K562 (cell line): ENCODE data around the gene MYL12B. TPM values are rescaled to one million over a fixed set of nuclear protein-coding genes. Genes with fewer than 3 reads are reported as not detected.

Experiments used
- ATAC-seq: fragments of 200-7000 bp; cut with Tn5 transposase; 3 replicates; pipeline ENCODE4 v1.9.1; 2020; ENCODE audit warnings: moderate library complexity
- BruUV-seq: library from RNA; stranded (reverse); fragments of 400-500 nt; replicated peaks from 2 replicates; lab custom pipeline; 2021; lab: Mats Ljungman, UMichigan
- CTCF ChIA-PET: fragments of 300-600 bp; formaldehyde crosslinking; extraction: SDS; loops from one replicate; lab custom pipeline; 2021; ENCODE audit warnings: low intra/inter-chr PET ratio; lab: Yijun Ruan, JAX
- POLR2A ChIA-PET: fragments of 300-600, 350-650 bp; sonication (Branson Sonifier 250); formaldehyde crosslinking; extraction: SDS; loops from one replicate; lab custom pipeline; 2021; ENCODE audit warnings: antibody characterized with exemption, inconsistent platforms; lab: Yijun Ruan, JAX
- DNase-seq, 4 experiments: peaks; one replicate each; pipeline versions ENCODE4 v3.0.0 to v3.0.0-alpha.2; 2011 to 2018; ENCODE audit warnings: low spot score in 3 of 4, mixed read lengths in 3 of 4; ENCODE audit errors: extremely low read depth in 1 of 4
- FAIRE-seq: peaks from 2 replicates; lab custom pipeline; 2011; peaks lifted over from hg19 to GRCh38; lab: Jason Lieb, UNC
- H2AFZ ChIP-seq: 2 replicates; pipeline ENCODE4 v1.6.0; 2011; ENCODE audit warnings: low read depth, low read length, control low read depth, inconsistent platforms
- H3K27ac ChIP-seq: fragments of 200-600 bp; 3 replicates; pipeline ENCODE4 v1.8.0; 2011; ENCODE audit warnings: low read depth, mild to moderate bottlenecking, control low read depth, inconsistent platforms, low read length, moderate library complexity, mixed read lengths; ENCODE audit errors: extremely low read depth
- H3K27me3 ChIP-seq, 2 experiments: fragments of 300-600 bp in 1 of 2; 2 replicates in 1 of 2; 3 replicates in 1 of 2; pipeline versions ENCODE4 v1.6.0 to v1.8.0; 2011; ENCODE audit warnings: inconsistent platforms in 2 of 2, low read length in 2 of 2, mild to moderate bottlenecking in 1 of 2, mixed read lengths in 1 of 2, moderate library complexity in 1 of 2; ENCODE audit not compliant: control insufficient read depth in 2 of 2, insufficient read depth in 2 of 2
- H3K36me3 ChIP-seq: fragments of 300-600 bp; 3 replicates; pipeline ENCODE4 v1.8.0; 2011; ENCODE audit warnings: mild to moderate bottlenecking, low read length, inconsistent platforms; ENCODE audit not compliant: control insufficient read depth, insufficient read depth
- H3K4me1 ChIP-seq, 2 experiments: fragments of 200-600 bp in 1 of 2; replicated peaks in 1 of 2; 2 replicates in 1 of 2; 3 replicates in 1 of 2; pipeline versions ENCODE4 v1.5.1 to v1.8.0; 2011; ENCODE audit warnings: inconsistent platforms in 2 of 2, low read length in 2 of 2, mild to moderate bottlenecking in 1 of 2, mixed read lengths in 1 of 2, moderate library complexity in 1 of 2; ENCODE audit not compliant: control insufficient read depth in 2 of 2, insufficient read depth in 2 of 2
- H3K4me2 ChIP-seq: 2 replicates; pipeline ENCODE4 v1.6.1; 2011; ENCODE audit warnings: low read length, control low read depth, inconsistent platforms, mixed read lengths; ENCODE audit not compliant: insufficient read depth
- H3K4me3 ChIP-seq: fragments of 200-600 bp; sonication (generic), shearing (Covaris generic); 2 replicates; pipeline ENCODE4 v1.5.1; 2016; ENCODE audit warnings: control low read depth, inconsistent platforms
- H3K79me2 ChIP-seq: fragments of 200-600 bp; 3 replicates; pipeline ENCODE4 v1.8.0; 2011; ENCODE audit warnings: low read length, inconsistent platforms; ENCODE audit not compliant: control insufficient read depth, insufficient read depth
- H3K9ac ChIP-seq, 2 experiments: 2 replicates each; pipeline versions ENCODE4 v1.6.0 to v1.6.1; 2011; ENCODE audit warnings: low read depth in 2 of 2, low read length in 2 of 2, control low read depth in 1 of 2, inconsistent platforms in 1 of 2, mild to moderate bottlenecking in 1 of 2, mixed read lengths in 1 of 2; ENCODE audit not compliant: insufficient read depth in 1 of 2
- H3K9me1 ChIP-seq: one replicate; pipeline ENCODE4 v1.6.0; 2011; ENCODE audit warnings: inconsistent platforms, mild to moderate bottlenecking, low read length, moderate library complexity; ENCODE audit not compliant: control insufficient read depth, insufficient read depth
- H3K9me3 ChIP-seq: replicated peaks from 2 replicates; pipeline ENCODE4 v1.5.1; 2011; ENCODE audit warnings: low read depth, low read length, inconsistent platforms; ENCODE audit not compliant: control insufficient read depth, insufficient read depth
- H4K20me1 ChIP-seq: replicated peaks from 2 replicates; pipeline ENCODE4 v1.6.1; 2011; ENCODE audit warnings: low read length, inconsistent platforms, mixed read lengths; ENCODE audit not compliant: control insufficient read depth, insufficient read depth
- GTF2B ChIP-seq: IDR thresholded peaks from 2 replicates; pipeline ENCODE4 v1.6.1; 2011; ENCODE audit not compliant: insufficient read length; ENCODE audit errors: extremely low read depth
- IFI16 ChIP-seq: fragments of 250-450 bp; sonication (Bioruptor Pico); IDR thresholded peaks from 2 replicates; pipeline ENCODE4 v2.1.2; 2022; ENCODE audit warnings: mild to moderate bottlenecking, inconsistent platforms
- SMAD3 ChIP-seq: fragments of 450-650 bp; formaldehyde crosslinking; conservative IDR thresholded peaks from 2 replicates; pipeline ENCODE4 v1.4.0; 2020; ENCODE audit warnings: mild to moderate bottlenecking
- SPI1 ChIP-seq: IDR thresholded peaks from 2 replicates; pipeline ENCODE4 v1.6.1; 2011; ENCODE audit warnings: low read depth, low read length, control low read depth, borderline replicate concordance
- TGIF2 ChIP-seq: sonication (generic); formaldehyde crosslinking; IDR thresholded peaks from 2 replicates; pipeline ENCODE4 v1.8.1; 2022; ENCODE audit warnings: mild to moderate bottlenecking, missing genetic modification reagents, moderate library complexity
- ZNF384 ChIP-seq: IDR thresholded peaks from 2 replicates; pipeline ENCODE4 v1.6.1; 2012; ENCODE audit warnings: low read depth, low read length, improper control_type of control experiment
- ZNF512 ChIP-seq: IDR thresholded peaks from 2 replicates; pipeline ENCODE4 v1.6.1; 2016; ENCODE audit warnings: missing genetic modification characterization, missing compliant biosample characterization
- WGBS: fragments of 100-300 bp; shearing (Covaris generic); methylation state at CpG from one replicate; pipeline ENCODE4 v1.1.6; 2016; ENCODE audit warnings: low coverage, mixed read lengths; ENCODE audit not compliant: insufficient coverage; ENCODE audit errors: missing lambda C conversion rate; 5-methylcytosine and 5-hydroxymethylcytosine counted together
- in situ Hi-C: fragments of 300-500 bp; cut with MboI; formaldehyde crosslinking; loops from 4 replicates; pipeline ENCODE4 v1.15.0; 2018; ENCODE audit warnings: inconsistent platforms, mixed read lengths
- intact Hi-C: fragments of 100-400 bp; cut with micrococcal nuclease; formaldehyde crosslinking; loops from 2 replicates; pipeline ENCODE4 v1.14.2; 2022
- polyA plus RNA-seq, 8 experiments: library from polyadenylated mRNA; depleted of rRNA in 4 of 8; stranded (reverse) in 5 of 8; unstranded in 3 of 8; fragments of >200 nt; fragmentation: Nextera tagmentation in 2 of 8; fragmentation: Illumina TruSeq in 1 of 8; extraction: Ambion mirVana in 2 of 8; extraction: Trizol in 1 of 8; gene quantifications; 2 replicates each; pipeline versions ENCODE4 v1.2.1 to v1.2.3, GENCODE V29; 2011 to 2014; ENCODE audit warnings: inconsistent platforms in 1 of 8, missing spikeins in 1 of 8
- total RNA-seq, 7 experiments: library from RNA; depleted of rRNA in 6 of 7; stranded (reverse); fragments of >200 nt in 6 of 7; fragmentation: Illumina TruSeq in 2 of 7; extraction: Trizol in 2 of 7; gene quantifications; 2 replicates each; pipeline versions ENCODE4 v1.2.1 to v1.2.3, GENCODE V29; 2011 to 2021; ENCODE audit warnings: low replicate concordance in 1 of 7
- TF ChIP-seq, protein P1 (sequence below): fragments of 250-450 bp; sonication (Bioruptor Pico); IDR thresholded peaks from 2 replicates; pipeline ENCODE4 v1.4.0; 2020
- TF ChIP-seq, protein P2 (sequence below): fragments of 250-450 bp; sonication (Bioruptor Pico); IDR thresholded peaks from 2 replicates; pipeline ENCODE4 v1.5.1; 2021; ENCODE audit warnings: mild to moderate bottlenecking
- TF ChIP-seq, protein P3 (sequence below): fragments of 450-650 bp; IDR thresholded peaks from 2 replicates; pipeline ENCODE4 v1.7.1; 2018; ENCODE audit warnings: mild to moderate bottlenecking, low read depth; ENCODE audit not compliant: partially characterized antibody
- TF ChIP-seq, protein P4 (sequence below): sonication (generic); formaldehyde crosslinking; IDR thresholded peaks from 2 replicates; pipeline ENCODE4 v1.8.1; 2023; ENCODE audit warnings: mild to moderate bottlenecking, missing genetic modification reagents

MYL12B gene
- total and polyA plus RNA-seq, 9 of the 15 experiments (the other 6 are each of a cell fraction or from before 2014, with no cell fraction given), result 220 to 995 (median 463) TPM

DNA sequence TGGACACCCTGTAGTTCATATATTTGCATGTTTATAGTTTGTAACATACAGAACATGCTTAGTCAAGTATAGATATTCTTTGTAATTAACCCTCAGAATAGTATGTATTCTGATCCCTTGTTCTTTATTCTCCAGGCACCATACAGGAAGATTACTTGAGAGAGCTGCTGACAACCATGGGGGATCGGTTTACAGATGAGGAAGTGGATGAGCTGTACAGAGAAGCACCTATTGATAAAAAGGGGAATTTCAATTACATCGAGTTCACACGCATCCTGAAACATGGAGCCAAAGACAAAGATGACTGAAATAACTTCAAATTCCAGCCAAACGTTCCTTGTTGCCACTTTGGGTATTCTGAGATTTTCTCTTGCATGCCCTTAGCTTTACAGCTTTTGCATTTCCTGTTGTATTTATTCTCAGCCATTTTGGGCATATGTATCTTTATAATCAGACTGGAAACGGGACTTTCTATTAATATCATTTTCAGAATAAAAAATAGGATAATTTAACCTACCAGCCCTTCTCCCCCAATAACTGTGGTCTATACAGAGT lies 6.2 kb upstream of the MYL12B start:
- no peaks in the 10 kb centered on the region; the same call in 1 of the 2 replicates for H4K20me1 ChIP-seq
- H3K4me2 ChIP-seq, result no peak overlapping the region
- H3K27me3 ChIP-seq, result no peaks in the 10 kb centered on the region
- peaks cover 6 to 13% of the 10 kb centered on the region in 2 experiments; a peak in 3 of 5 replicates for H3K4me1 ChIP-seq
- H3K36me3 ChIP-seq, result peaks cover 74% of the 10 kb centered on the region
- in situ Hi-C loops, result no loop called here
- H3K9ac ChIP-seq, result no peak overlapping the region
- ChIA-PET POLR2A (interaction anchor here (1.0 to 4.1 kb wide), 3 partner anchors 8 to 19 kb away, joined by 4 to 33 read pairs (median 5); partner anchors contain the start of gene MYL12A), CTCF (no interaction called here)
- no peak overlapping the region for H3K27ac ChIP-seq
- H3K9me1 ChIP-seq, result no peaks in the 10 kb centered on the region
- BruUV-seq, result no TSS peak
- no peak for ATAC-seq
- no peak for DNase-seq
- H3K4me3 ChIP-seq, result no peak overlapping the region
- 87% methylated on average over 5 of the region's 5 CpGs for WGBS
- intact Hi-C loops, result no loop called here
- no peaks in the 10 kb centered on the region for H3K9me3 ChIP-seq
- peaks cover 40% of the 10 kb centered on the region for H3K79me2 ChIP-seq
- no peak overlapping the region for H2AFZ ChIP-seq
- no peak for FAIRE-seq
- TF ChIP-seq SMAD3 (CRISPR knock-in tag) (no peak), ZNF512 (tag) (no peak), ZNF384 (no peak), GTF2B (no peak), TGIF2 (CRISPR knock-in tag) (no peak), SPI1 (peak; percentile 34; the same call in 1 of the 2 replicates), IFI16 (CRISPR knock-in tag) (no peak)
- TF ChIP-seq, protein P1, sequence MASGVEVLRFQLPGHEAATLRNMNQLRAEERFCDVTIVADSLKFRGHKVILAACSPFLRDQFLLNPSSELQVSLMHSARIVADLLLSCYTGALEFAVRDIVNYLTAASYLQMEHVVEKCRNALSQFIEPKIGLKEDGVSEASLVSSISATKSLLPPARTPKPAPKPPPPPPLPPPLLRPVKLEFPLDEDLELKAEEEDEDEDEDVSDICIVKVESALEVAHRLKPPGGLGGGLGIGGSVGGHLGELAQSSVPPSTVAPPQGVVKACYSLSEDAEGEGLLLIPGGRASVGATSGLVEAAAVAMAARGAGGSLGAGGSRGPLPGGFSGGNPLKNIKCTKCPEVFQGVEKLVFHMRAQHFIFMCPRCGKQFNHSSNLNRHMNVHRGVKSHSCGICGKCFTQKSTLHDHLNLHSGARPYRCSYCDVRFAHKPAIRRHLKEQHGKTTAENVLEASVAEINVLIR (CRISPR knock-in tag), result no peak
- TF ChIP-seq, protein P2, sequence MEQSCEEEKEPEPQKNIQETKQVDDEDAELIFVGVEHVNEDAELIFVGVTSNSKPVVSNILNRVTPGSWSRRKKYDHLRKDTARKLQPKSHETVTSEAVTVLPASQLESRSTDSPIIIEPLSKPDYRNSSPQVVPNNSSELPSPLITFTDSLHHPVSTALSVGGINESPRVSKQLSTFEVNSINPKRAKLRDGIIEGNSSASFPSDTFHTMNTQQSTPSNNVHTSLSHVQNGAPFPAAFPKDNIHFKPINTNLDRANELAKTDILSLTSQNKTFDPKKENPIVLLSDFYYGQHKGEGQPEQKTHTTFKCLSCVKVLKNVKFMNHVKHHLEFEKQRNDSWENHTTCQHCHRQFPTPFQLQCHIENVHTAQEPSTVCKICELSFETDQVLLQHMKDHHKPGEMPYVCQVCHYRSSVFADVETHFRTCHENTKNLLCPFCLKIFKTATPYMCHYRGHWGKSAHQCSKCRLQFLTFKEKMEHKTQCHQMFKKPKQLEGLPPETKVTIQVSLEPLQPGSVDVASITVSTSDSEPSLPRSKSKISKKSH (CRISPR knock-in tag), result no peak
- TF ChIP-seq, protein P3, sequence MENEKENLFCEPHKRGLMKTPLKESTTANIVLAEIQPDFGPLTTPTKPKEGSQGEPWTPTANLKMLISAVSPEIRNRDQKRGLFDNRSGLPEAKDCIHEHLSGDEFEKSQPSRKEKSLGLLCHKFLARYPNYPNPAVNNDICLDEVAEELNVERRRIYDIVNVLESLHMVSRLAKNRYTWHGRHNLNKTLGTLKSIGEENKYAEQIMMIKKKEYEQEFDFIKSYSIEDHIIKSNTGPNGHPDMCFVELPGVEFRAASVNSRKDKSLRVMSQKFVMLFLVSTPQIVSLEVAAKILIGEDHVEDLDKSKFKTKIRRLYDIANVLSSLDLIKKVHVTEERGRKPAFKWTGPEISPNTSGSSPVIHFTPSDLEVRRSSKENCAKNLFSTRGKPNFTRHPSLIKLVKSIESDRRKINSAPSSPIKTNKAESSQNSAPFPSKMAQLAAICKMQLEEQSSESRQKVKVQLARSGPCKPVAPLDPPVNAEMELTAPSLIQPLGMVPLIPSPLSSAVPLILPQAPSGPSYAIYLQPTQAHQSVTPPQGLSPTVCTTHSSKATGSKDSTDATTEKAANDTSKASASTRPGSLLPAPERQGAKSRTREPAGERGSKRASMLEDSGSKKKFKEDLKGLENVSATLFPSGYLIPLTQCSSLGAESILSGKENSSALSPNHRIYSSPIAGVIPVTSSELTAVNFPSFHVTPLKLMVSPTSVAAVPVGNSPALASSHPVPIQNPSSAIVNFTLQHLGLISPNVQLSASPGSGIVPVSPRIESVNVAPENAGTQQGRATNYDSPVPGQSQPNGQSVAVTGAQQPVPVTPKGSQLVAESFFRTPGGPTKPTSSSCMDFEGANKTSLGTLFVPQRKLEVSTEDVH, result no peak
- TF ChIP-seq, protein P4, sequence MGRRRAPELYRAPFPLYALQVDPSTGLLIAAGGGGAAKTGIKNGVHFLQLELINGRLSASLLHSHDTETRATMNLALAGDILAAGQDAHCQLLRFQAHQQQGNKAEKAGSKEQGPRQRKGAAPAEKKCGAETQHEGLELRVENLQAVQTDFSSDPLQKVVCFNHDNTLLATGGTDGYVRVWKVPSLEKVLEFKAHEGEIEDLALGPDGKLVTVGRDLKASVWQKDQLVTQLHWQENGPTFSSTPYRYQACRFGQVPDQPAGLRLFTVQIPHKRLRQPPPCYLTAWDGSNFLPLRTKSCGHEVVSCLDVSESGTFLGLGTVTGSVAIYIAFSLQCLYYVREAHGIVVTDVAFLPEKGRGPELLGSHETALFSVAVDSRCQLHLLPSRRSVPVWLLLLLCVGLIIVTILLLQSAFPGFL (CRISPR knock-in tag), result 0 out of 2 replicates have a peak, but pooled peaks have one; percentile 22
